K562 (cell line): ENCODE data around the gene CDC45. TPM values are rescaled to one million over a fixed set of nuclear protein-coding genes. Genes with fewer than 3 reads are reported as not detected.

ENCODE experiments used
- ATAC-seq: fragments of 200-7000 bp; cut with Tn5 transposase; 3 replicates; pipeline ENCODE4 v1.9.1; 2020; ENCODE audit warnings: moderate library complexity
- BruUV-seq: library from RNA; stranded (reverse); fragments of 400-500 nt; replicated peaks from 2 replicates; lab custom pipeline; 2021; lab: Mats Ljungman, UMichigan
- CTCF ChIA-PET: fragments of 300-600 bp; formaldehyde crosslinking; extraction: SDS; loops from one replicate; lab custom pipeline; 2021; ENCODE audit warnings: low intra/inter-chr PET ratio; lab: Yijun Ruan, JAX
- POLR2A ChIA-PET: fragments of 300-600, 350-650 bp; sonication (Branson Sonifier 250); formaldehyde crosslinking; extraction: SDS; loops from one replicate; lab custom pipeline; 2021; ENCODE audit warnings: antibody characterized with exemption, inconsistent platforms; lab: Yijun Ruan, JAX
- DNase-seq, 4 experiments: peaks; one replicate each; pipeline versions ENCODE4 v3.0.0 to v3.0.0-alpha.2; 2011 to 2018; ENCODE audit warnings: low spot score in 3 of 4, mixed read lengths in 3 of 4; ENCODE audit errors: extremely low read depth in 1 of 4
- FAIRE-seq: peaks from 2 replicates; lab custom pipeline; 2011; peaks lifted over from hg19 to GRCh38; lab: Jason Lieb, UNC
- H2AFZ ChIP-seq: 2 replicates; pipeline ENCODE4 v1.6.0; 2011; ENCODE audit warnings: low read depth, low read length, control low read depth, inconsistent platforms
- H3K27ac ChIP-seq: fragments of 200-600 bp; 3 replicates; pipeline ENCODE4 v1.8.0; 2011; ENCODE audit warnings: low read depth, mild to moderate bottlenecking, control low read depth, inconsistent platforms, low read length, moderate library complexity, mixed read lengths; ENCODE audit errors: extremely low read depth
- H3K27me3 ChIP-seq, 2 experiments: fragments of 300-600 bp in 1 of 2; 2 replicates in 1 of 2; 3 replicates in 1 of 2; pipeline versions ENCODE4 v1.6.0 to v1.8.0; 2011; ENCODE audit warnings: inconsistent platforms in 2 of 2, low read length in 2 of 2, mild to moderate bottlenecking in 1 of 2, mixed read lengths in 1 of 2, moderate library complexity in 1 of 2; ENCODE audit not compliant: control insufficient read depth in 2 of 2, insufficient read depth in 2 of 2
- H3K36me3 ChIP-seq: fragments of 300-600 bp; 3 replicates; pipeline ENCODE4 v1.8.0; 2011; ENCODE audit warnings: mild to moderate bottlenecking, low read length, inconsistent platforms; ENCODE audit not compliant: control insufficient read depth, insufficient read depth
- H3K4me1 ChIP-seq, 2 experiments: fragments of 200-600 bp in 1 of 2; replicated peaks in 1 of 2; 2 replicates in 1 of 2; 3 replicates in 1 of 2; pipeline versions ENCODE4 v1.5.1 to v1.8.0; 2011; ENCODE audit warnings: inconsistent platforms in 2 of 2, low read length in 2 of 2, mild to moderate bottlenecking in 1 of 2, mixed read lengths in 1 of 2, moderate library complexity in 1 of 2; ENCODE audit not compliant: control insufficient read depth in 2 of 2, insufficient read depth in 2 of 2
- H3K4me2 ChIP-seq: 2 replicates; pipeline ENCODE4 v1.6.1; 2011; ENCODE audit warnings: low read length, control low read depth, inconsistent platforms, mixed read lengths; ENCODE audit not compliant: insufficient read depth
- H3K4me3 ChIP-seq: fragments of 200-600 bp; sonication (generic), shearing (Covaris generic); 2 replicates; pipeline ENCODE4 v1.5.1; 2016; ENCODE audit warnings: control low read depth, inconsistent platforms
- H3K79me2 ChIP-seq: fragments of 200-600 bp; 3 replicates; pipeline ENCODE4 v1.8.0; 2011; ENCODE audit warnings: low read length, inconsistent platforms; ENCODE audit not compliant: control insufficient read depth, insufficient read depth
- H3K9ac ChIP-seq, 2 experiments: 2 replicates each; pipeline versions ENCODE4 v1.6.0 to v1.6.1; 2011; ENCODE audit warnings: low read depth in 2 of 2, low read length in 2 of 2, control low read depth in 1 of 2, inconsistent platforms in 1 of 2, mild to moderate bottlenecking in 1 of 2, mixed read lengths in 1 of 2; ENCODE audit not compliant: insufficient read depth in 1 of 2
- H3K9me1 ChIP-seq: one replicate; pipeline ENCODE4 v1.6.0; 2011; ENCODE audit warnings: inconsistent platforms, mild to moderate bottlenecking, low read length, moderate library complexity; ENCODE audit not compliant: control insufficient read depth, insufficient read depth
- H3K9me3 ChIP-seq: replicated peaks from 2 replicates; pipeline ENCODE4 v1.5.1; 2011; ENCODE audit warnings: low read depth, low read length, inconsistent platforms; ENCODE audit not compliant: control insufficient read depth, insufficient read depth
- H4K20me1 ChIP-seq: replicated peaks from 2 replicates; pipeline ENCODE4 v1.6.1; 2011; ENCODE audit warnings: low read length, inconsistent platforms, mixed read lengths; ENCODE audit not compliant: control insufficient read depth, insufficient read depth
- CEBPB ChIP-seq: fragments of 450-650 bp; IDR thresholded peaks from 2 replicates; pipeline ENCODE4 v1.6.1; 2016; ENCODE audit warnings: missing genetic modification characterization, missing compliant biosample characterization
- ESRRA ChIP-seq: fragments of 450-650 bp; IDR thresholded peaks from 2 replicates; pipeline ENCODE4 v1.6.1; 2014; ENCODE audit warnings: low read depth, mild to moderate bottlenecking, moderate library complexity, borderline replicate concordance
- FOSL1 ChIP-seq: fragments of 200-800 bp; sonication (Bioruptor generic); conservative IDR thresholded peaks from 2 replicates; pipeline ENCODE4 v1.6.1; 2016; ENCODE audit warnings: missing genetic modification characterization, missing compliant biosample characterization
- KDM4B ChIP-seq, 2 experiments: fragments of 450-650 bp in 1 of 2; sonication (generic) in 1 of 2; IDR thresholded peaks; 2 replicates each; pipeline ENCODE4 v1.6.1; 2016 to 2017; ENCODE audit warnings: borderline replicate concordance in 2 of 2, antibody characterized with exemption in 1 of 2, low read depth in 1 of 2, mild to moderate bottlenecking in 1 of 2
- MTA2 ChIP-seq: fragments of 450-650 bp; IDR thresholded peaks from 2 replicates; pipeline ENCODE4 v1.6.1; 2016; ENCODE audit warnings: low read depth
- NR3C1 ChIP-seq: sonication (generic); formaldehyde crosslinking; IDR thresholded peaks from 2 replicates; pipeline ENCODE4 v1.8.1; 2022; ENCODE audit warnings: missing genetic modification reagents
- PRMT5 ChIP-seq: sonication (generic); formaldehyde crosslinking; IDR thresholded peaks from 2 replicates; pipeline ENCODE4 v1.5.0; 2020; ENCODE audit warnings: missing genetic modification reagents
- RBFOX2 ChIP-seq: fragments of 200-400 bp; formaldehyde crosslinking; IDR thresholded peaks from 2 replicates; pipeline ENCODE4 v1.6.1; 2017; ENCODE audit warnings: low read depth, mild to moderate bottlenecking, low read length, moderate library complexity
- RNF2 ChIP-seq: sonication (generic); IDR thresholded peaks from 2 replicates; pipeline ENCODE4 v1.6.1; 2016
- ZBTB1 ChIP-seq: sonication (generic); formaldehyde crosslinking; IDR thresholded peaks from 2 replicates; pipeline ENCODE4 v1.8.1; 2023; ENCODE audit warnings: missing genetic modification reagents, low read depth, mild to moderate bottlenecking, borderline replicate concordance
- ZFPM2 ChIP-seq: fragments of 250-450 bp; sonication (Bioruptor Pico); IDR thresholded peaks from 2 replicates; pipeline ENCODE4 v1.5.1; 2022; ENCODE audit warnings: mild to moderate bottlenecking
- ZNF12 ChIP-seq: sonication (generic); formaldehyde crosslinking; IDR thresholded peaks from 2 replicates; pipeline ENCODE4 v1.4.0; 2020; ENCODE audit warnings: mild to moderate bottlenecking, missing genetic modification reagents
- ZNF133 ChIP-seq: fragments of 250-450 bp; sonication (Bioruptor Pico); IDR thresholded peaks from 2 replicates; pipeline ENCODE4 v1.4.0; 2020; ENCODE audit warnings: mild to moderate bottlenecking
- WGBS: fragments of 100-300 bp; shearing (Covaris generic); methylation state at CpG from one replicate; pipeline ENCODE4 v1.1.6; 2016; ENCODE audit warnings: low coverage, mixed read lengths; ENCODE audit not compliant: insufficient coverage; ENCODE audit errors: missing lambda C conversion rate; 5-methylcytosine and 5-hydroxymethylcytosine counted together
- in situ Hi-C: fragments of 300-500 bp; cut with MboI; formaldehyde crosslinking; loops from 4 replicates; pipeline ENCODE4 v1.15.0; 2018; ENCODE audit warnings: inconsistent platforms, mixed read lengths
- intact Hi-C: fragments of 100-400 bp; cut with micrococcal nuclease; formaldehyde crosslinking; loops from 2 replicates; pipeline ENCODE4 v1.14.2; 2022
- polyA plus RNA-seq, 8 experiments: library from polyadenylated mRNA; depleted of rRNA in 4 of 8; stranded (reverse) in 5 of 8; unstranded in 3 of 8; fragments of >200 nt; fragmentation: Nextera tagmentation in 2 of 8; fragmentation: Illumina TruSeq in 1 of 8; extraction: Ambion mirVana in 2 of 8; extraction: Trizol in 1 of 8; gene quantifications; 2 replicates each; pipeline versions ENCODE4 v1.2.1 to v1.2.3, GENCODE V29; 2011 to 2014; ENCODE audit warnings: inconsistent platforms in 1 of 8, missing spikeins in 1 of 8
- total RNA-seq, 7 experiments: library from RNA; depleted of rRNA in 6 of 7; stranded (reverse); fragments of >200 nt in 6 of 7; fragmentation: Illumina TruSeq in 2 of 7; extraction: Trizol in 2 of 7; gene quantifications; 2 replicates each; pipeline versions ENCODE4 v1.2.1 to v1.2.3, GENCODE V29; 2011 to 2021; ENCODE audit warnings: low replicate concordance in 1 of 7

The CDC45 gene
- total and polyA plus RNA-seq, 9 of the 15 experiments (the other 6 are each of a cell fraction or from before 2014, with no cell fraction given): 251 to 580 (median 410) TPM

- TF ChIP-seq MTA2: no peak
- no peak for TF ChIP-seq ZNF133 (CRISPR knock-in tag)
- TF ChIP-seq RBFOX2: peak; percentile 46; the same call in 1 of the 2 replicates
- no peak for TF ChIP-seq ESRRA
- 0 out of 2 replicates have a peak, but pooled peaks have one; percentile 52 for TF ChIP-seq ZBTB1 (CRISPR knock-in tag)
These were observed 43.8 kb downstream of the CDC45 start (continued) for GRCh38 chr22:19523240-19524169.

GRCh38 chr22:19524170-19525115 is 44.7 kb downstream of the CDC45 start, which contains the start of gene CLDN5:
TSS of gene CLDN5 (minus strand) at chr22:19524410. CDS start at chr22:19524255, 155 bp downstream.
- H3K9me3 ChIP-seq: no peaks in the 10 kb centered on the region
- H2AFZ ChIP-seq: no peak within 1 kb of the TSS
- no peak within 1 kb of the TSS for H3K4me3 ChIP-seq
- H3K27ac ChIP-seq: no peak within 1 kb of the TSS
- DNase-seq: peak in 3 of 4 experiments; percentile 54 to 69 (median 56)
- FAIRE-seq: no peak
- no peak for ATAC-seq
- peaks cover 22% of the 10 kb centered on the region for H4K20me1 ChIP-seq
- peaks cover 33% of the 10 kb centered on the region; the same call in 1 of the 3 replicates for H3K36me3 ChIP-seq
- H3K4me1 ChIP-seq: peaks cover 0 to 52% of the 10 kb centered on the region in 2 experiments; a peak in 3 of 5 replicates
- intact Hi-C loops: no loop called here
- no peaks in the 10 kb centered on the region for H3K9me1 ChIP-seq
- ChIA-PET POLR2A (interaction anchor here (1.3 to 1.6 kb wide), 2 partner anchors 18 to 60 kb away, joined by 3 to 6 read pairs; no protein-coding TSS in a partner anchor), CTCF (no interaction called here)
- WGBS: 87% methylated on average over 69 of the region's 69 CpGs
- H3K9ac ChIP-seq: peak within 1 kb of the TSS in 1 of 2 experiments; percentile 33; a peak in 2 of 4 replicates
- no TSS peak for BruUV-seq
- in situ Hi-C loops: no loop called here
- peaks cover 26 to 32% of the 10 kb centered on the region in 2 experiments for H3K27me3 ChIP-seq
- no peaks in the 10 kb centered on the region for H3K79me2 ChIP-seq
- no peak within 1 kb of the TSS for H3K4me2 ChIP-seq
- TF ChIP-seq RNF2 (no peak), FOSL1 (tag) (no peak), KDM4B (IDR thresholded peaks at IDR 0.05; ENCODE audit: borderline replicate concordance in 2 of 2, low read depth in 1 of 2) (no peak), NR3C1 (CRISPR knock-in tag) (0 out of 2 replicates have a peak, but pooled peaks have one; percentile 22), ZFPM2 (CRISPR knock-in tag) (no peak), PRMT5 (CRISPR knock-in tag) (0 out of 2 replicates have a peak, but pooled peaks have one; percentile 12), ZNF12 (no peak), CEBPB (tag) (no peak)
